ENCODE results near the gene ZNF804A. TPM values are rescaled to one million over a fixed set of nuclear protein-coding genes. Genes with fewer than 3 reads are reported as not detected.

ZNF804A gene
- total and polyA plus RNA-seq, 4 donors = 0.07 to 0.37 (median 0.13) TPM

DNA sequence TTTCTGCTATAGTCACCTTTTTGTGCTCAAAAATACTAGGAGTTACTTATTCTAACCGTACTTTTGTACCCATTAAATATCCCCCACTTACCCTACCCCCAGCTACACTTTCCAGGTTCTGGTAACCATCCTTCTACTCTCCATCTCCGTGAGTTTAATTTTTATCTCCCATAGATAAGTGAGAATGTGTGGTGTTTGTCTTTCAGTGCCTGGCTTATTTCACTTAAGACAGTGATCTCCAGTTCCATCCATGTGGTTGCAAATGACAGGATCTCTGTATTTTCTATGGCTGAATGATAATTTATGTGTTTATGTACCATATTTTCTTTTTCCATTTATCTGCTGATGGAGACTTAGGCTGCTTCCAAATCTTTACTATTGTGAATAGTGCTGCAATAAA, 323.3 kb downstream of the ZNF804A start (continued):
- no peak for TF ChIP-seq GABPA (IDR thresholded peaks at IDR 0.05 in 1 of 2, conservative IDR thresholded peaks at IDR 0.05 in 1 of 2)
- no peak for TF ChIP-seq RAD21 (IDR thresholded peaks at IDR 0.05)

DNA sequence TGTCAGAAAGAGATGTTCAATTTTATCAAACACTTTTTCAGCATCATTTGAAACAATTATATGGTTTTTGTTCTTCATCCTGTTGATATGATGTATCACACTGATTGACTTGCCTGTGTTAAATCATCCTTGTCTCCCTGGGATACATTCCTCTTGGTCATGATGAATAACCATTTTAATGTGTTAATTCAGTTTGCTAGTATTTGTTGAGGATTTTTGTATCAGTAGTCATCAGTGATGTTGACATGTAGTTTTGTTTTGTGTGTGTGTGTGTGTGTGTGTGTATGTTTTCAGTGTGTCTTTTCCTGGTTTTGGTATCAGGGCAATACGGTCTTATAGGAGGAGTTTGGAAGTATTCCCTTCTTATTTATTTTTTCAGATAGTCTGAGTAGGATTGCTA, 325.4 kb downstream of the ZNF804A start:
- no peaks in the 10 kb centered on the region for H3K4me1 ChIP-seq (ENCODE audit: control insufficient read depth in 4 of 4, insufficient read depth in 4 of 4, low read length in 3 of 4)
- no peaks in the 10 kb centered on the region for H3K36me3 ChIP-seq (ENCODE audit: control insufficient read depth in 4 of 4, insufficient read depth in 3 of 4, low read depth in 1 of 4, low read length in 3 of 4)
- no peaks in the 10 kb centered on the region for H3K27me3 ChIP-seq (ENCODE audit: control insufficient read depth in 4 of 4, insufficient read depth in 4 of 4, low read length in 3 of 4)
- DNase-seq (ENCODE audit: low spot score) = no peak
- TF ChIP-seq HNF4G (IDR thresholded peaks at IDR 0.05) (no peak), FOXA1 (IDR thresholded peaks at IDR 0.05) (no peak), TAF1 (conservative IDR thresholded peaks at IDR 0.05) (no peak)
- TF ChIP-seq, protein P1, sequence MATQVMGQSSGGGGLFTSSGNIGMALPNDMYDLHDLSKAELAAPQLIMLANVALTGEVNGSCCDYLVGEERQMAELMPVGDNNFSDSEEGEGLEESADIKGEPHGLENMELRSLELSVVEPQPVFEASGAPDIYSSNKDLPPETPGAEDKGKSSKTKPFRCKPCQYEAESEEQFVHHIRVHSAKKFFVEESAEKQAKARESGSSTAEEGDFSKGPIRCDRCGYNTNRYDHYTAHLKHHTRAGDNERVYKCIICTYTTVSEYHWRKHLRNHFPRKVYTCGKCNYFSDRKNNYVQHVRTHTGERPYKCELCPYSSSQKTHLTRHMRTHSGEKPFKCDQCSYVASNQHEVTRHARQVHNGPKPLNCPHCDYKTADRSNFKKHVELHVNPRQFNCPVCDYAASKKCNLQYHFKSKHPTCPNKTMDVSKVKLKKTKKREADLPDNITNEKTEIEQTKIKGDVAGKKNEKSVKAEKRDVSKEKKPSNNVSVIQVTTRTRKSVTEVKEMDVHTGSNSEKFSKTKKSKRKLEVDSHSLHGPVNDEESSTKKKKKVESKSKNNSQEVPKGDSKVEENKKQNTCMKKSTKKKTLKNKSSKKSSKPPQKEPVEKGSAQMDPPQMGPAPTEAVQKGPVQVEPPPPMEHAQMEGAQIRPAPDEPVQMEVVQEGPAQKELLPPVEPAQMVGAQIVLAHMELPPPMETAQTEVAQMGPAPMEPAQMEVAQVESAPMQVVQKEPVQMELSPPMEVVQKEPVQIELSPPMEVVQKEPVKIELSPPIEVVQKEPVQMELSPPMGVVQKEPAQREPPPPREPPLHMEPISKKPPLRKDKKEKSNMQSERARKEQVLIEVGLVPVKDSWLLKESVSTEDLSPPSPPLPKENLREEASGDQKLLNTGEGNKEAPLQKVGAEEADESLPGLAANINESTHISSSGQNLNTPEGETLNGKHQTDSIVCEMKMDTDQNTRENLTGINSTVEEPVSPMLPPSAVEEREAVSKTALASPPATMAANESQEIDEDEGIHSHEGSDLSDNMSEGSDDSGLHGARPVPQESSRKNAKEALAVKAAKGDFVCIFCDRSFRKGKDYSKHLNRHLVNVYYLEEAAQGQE (IDR thresholded peaks at IDR 0.05) = no peak
- WGBS = 78% methylated on average over 1 of the region's 1 CpG
- H3K9me3 ChIP-seq (ENCODE audit: control insufficient read depth in 4 of 4, low read length in 3 of 4) = peaks cover 0 to 2% (median 0%) of the 10 kb centered on the region in 4 donors
- no peak overlapping the region for H3K4me3 ChIP-seq (ENCODE audit: low read depth in 1 of 3, low read length in 3 of 3)
- H3K27ac ChIP-seq (ENCODE audit: low read depth in 1 of 2, low read length in 2 of 2) = no peak overlapping the region
- no peak overlapping the region for H3K9ac ChIP-seq (ENCODE audit: low read depth in 1 of 2, low read length in 2 of 2)

DNA sequence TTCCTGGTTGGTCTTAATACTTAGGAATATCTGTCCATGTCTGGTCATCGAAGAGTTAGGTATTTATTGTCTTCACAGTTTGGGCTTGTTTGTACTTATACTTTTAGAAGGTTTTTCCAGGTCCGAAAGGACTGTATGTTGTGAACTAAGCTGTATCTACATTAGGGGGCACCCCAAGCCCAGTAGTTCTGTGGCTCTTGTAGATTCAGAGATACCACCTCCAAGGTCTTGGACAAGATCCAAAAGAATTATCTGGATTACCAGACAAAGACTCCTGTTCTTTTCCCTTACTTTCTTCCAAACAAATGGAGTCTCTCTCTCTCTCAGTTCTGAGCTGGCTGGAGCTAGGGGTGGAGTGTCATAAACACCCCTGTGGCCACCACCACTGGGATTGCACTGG, 328.7 kb downstream of the ZNF804A start:
- Histone ChIP-seq H3K27ac (ENCODE audit: low read depth in 1 of 2, low read length in 2 of 2) (no peak overlapping the region), H3K9me3 (ENCODE audit: control insufficient read depth in 4 of 4, low read length in 3 of 4) (peaks cover 0 to 2% (median 0%) of the 10 kb centered on the region in 4 donors), H3K36me3 (ENCODE audit: control insufficient read depth in 4 of 4, insufficient read depth in 3 of 4, low read depth in 1 of 4, low read length in 3 of 4) (no peaks in the 10 kb centered on the region), H3K9ac (ENCODE audit: low read depth in 1 of 2, low read length in 2 of 2) (no peak overlapping the region), H3K27me3 (ENCODE audit: control insufficient read depth in 4 of 4, insufficient read depth in 4 of 4, low read length in 3 of 4) (no peaks in the 10 kb centered on the region), H3K4me3 (ENCODE audit: low read depth in 1 of 3, low read length in 3 of 3) (no peak overlapping the region), H3K4me1 (ENCODE audit: control insufficient read depth in 4 of 4, insufficient read depth in 4 of 4, low read length in 3 of 4) (no peaks in the 10 kb centered on the region)
- DNase-seq (ENCODE audit: low spot score) = no peak
- TF ChIP-seq TAF1 (conservative IDR thresholded peaks at IDR 0.05) = no peak
- TF ChIP-seq, protein P1 (IDR thresholded peaks at IDR 0.05) = no peak
- no peak for TF ChIP-seq HNF4A (conservative IDR thresholded peaks at IDR 0.05)
- TF ChIP-seq, protein P2, sequence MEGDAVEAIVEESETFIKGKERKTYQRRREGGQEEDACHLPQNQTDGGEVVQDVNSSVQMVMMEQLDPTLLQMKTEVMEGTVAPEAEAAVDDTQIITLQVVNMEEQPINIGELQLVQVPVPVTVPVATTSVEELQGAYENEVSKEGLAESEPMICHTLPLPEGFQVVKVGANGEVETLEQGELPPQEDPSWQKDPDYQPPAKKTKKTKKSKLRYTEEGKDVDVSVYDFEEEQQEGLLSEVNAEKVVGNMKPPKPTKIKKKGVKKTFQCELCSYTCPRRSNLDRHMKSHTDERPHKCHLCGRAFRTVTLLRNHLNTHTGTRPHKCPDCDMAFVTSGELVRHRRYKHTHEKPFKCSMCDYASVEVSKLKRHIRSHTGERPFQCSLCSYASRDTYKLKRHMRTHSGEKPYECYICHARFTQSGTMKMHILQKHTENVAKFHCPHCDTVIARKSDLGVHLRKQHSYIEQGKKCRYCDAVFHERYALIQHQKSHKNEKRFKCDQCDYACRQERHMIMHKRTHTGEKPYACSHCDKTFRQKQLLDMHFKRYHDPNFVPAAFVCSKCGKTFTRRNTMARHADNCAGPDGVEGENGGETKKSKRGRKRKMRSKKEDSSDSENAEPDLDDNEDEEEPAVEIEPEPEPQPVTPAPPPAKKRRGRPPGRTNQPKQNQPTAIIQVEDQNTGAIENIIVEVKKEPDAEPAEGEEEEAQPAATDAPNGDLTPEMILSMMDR (IDR thresholded peaks at IDR 0.05; ENCODE audit: low read depth, low read length, missing input control) = no peak
- no peak for TF ChIP-seq RXRA (IDR thresholded peaks at IDR 0.05)
- TF ChIP-seq, protein P3, sequence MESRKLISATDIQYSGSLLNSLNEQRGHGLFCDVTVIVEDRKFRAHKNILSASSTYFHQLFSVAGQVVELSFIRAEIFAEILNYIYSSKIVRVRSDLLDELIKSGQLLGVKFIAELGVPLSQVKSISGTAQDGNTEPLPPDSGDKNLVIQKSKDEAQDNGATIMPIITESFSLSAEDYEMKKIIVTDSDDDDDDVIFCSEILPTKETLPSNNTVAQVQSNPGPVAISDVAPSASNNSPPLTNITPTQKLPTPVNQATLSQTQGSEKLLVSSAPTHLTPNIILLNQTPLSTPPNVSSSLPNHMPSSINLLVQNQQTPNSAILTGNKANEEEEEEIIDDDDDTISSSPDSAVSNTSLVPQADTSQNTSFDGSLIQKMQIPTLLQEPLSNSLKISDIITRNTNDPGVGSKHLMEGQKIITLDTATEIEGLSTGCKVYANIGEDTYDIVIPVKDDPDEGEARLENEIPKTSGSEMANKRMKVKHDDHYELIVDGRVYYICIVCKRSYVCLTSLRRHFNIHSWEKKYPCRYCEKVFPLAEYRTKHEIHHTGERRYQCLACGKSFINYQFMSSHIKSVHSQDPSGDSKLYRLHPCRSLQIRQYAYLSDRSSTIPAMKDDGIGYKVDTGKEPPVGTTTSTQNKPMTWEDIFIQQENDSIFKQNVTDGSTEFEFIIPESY (IDR thresholded peaks at IDR 0.05) = no peak
- TF ChIP-seq, protein P4, sequence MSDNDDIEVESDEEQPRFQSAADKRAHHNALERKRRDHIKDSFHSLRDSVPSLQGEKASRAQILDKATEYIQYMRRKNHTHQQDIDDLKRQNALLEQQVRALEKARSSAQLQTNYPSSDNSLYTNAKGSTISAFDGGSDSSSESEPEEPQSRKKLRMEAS (IDR thresholded peaks at IDR 0.05) = no peak
- no peak for TF ChIP-seq NR2F2 (IDR thresholded peaks at IDR 0.05)
- no peak for TF ChIP-seq JUND (IDR thresholded peaks at IDR 0.05)
- no peak for TF ChIP-seq YY1 (IDR thresholded peaks at IDR 0.05)
- no peak for TF ChIP-seq FOXA1 (IDR thresholded peaks at IDR 0.05)
- TF ChIP-seq GABPA (IDR thresholded peaks at IDR 0.05 in 1 of 2, conservative IDR thresholded peaks at IDR 0.05 in 1 of 2) = no peak
- TF ChIP-seq SP1 (IDR thresholded peaks at IDR 0.05) = no peak
- TF ChIP-seq, protein P5, sequence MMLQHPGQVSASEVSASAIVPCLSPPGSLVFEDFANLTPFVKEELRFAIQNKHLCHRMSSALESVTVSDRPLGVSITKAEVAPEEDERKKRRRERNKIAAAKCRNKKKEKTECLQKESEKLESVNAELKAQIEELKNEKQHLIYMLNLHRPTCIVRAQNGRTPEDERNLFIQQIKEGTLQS (IDR thresholded peaks at IDR 0.05) = no peak
- WGBS = 76% methylated on average over 2 of the region's 2 CpGs

Measured in liver (tissue), 9 donors.